SH-SY5Y (cell line): ENCODE results near the gene USP20.

Source experiments
- GATA2 ChIP-seq: IDR thresholded peaks from 2 replicates; pipeline ENCODE4 v1.6.1; 2011; ENCODE audit warnings: mild to moderate bottlenecking, low read depth, low read length
- GATA3 ChIP-seq: IDR thresholded peaks from 2 replicates; pipeline ENCODE4 v1.6.1; 2011; ENCODE audit warnings: low read depth, mild to moderate bottlenecking, low read length, moderate library complexity

- TF ChIP-seq GATA3 = no peak
- TF ChIP-seq GATA2 = no peak
These were observed 59.0 kb downstream of the USP20 start for GRCh38 chr9:129894120-129894823.
